H7 (cell line): ENCODE results near the gene NDN. TPM values are rescaled to one million over a fixed set of nuclear protein-coding genes. Genes with fewer than 3 reads are reported as not detected.
"Not testable (repeated sequence)": the region's sequence is repeated elsewhere in the genome, so short reads cannot be mapped to it uniquely, and the experiment has no call there.

Source experiments
- DNase-seq: peaks from one replicate; pipeline ENCODE4 v3.0.0; 2012
- H3K27me3 ChIP-seq: 2 replicates; pipeline ENCODE4 v1.6.0; 2011; ENCODE audit warnings: mild to moderate bottlenecking, low read length; ENCODE audit not compliant: control insufficient read depth, insufficient read depth
- H3K36me3 ChIP-seq: replicated peaks from 2 replicates; pipeline ENCODE4 v1.5.1; 2011; ENCODE audit warnings: low read length; ENCODE audit not compliant: control insufficient read depth, insufficient read depth
- H3K4me3 ChIP-seq: 2 replicates; pipeline ENCODE4 v1.5.1; 2011; ENCODE audit warnings: low read depth, mild to moderate bottlenecking, control low read depth, low read length, moderate library complexity; ENCODE audit not compliant: insufficient read depth
- total RNA-seq: library from RNA; depleted of rRNA; stranded (reverse); fragments of >200 nt; shearing (Covaris generic); gene quantifications from 2 replicates; pipeline ENCODE4 v1.2.3, GENCODE V29; 2014; rRNA removed

NDN gene
- 42.8 and 53.5 TPM in 2 replicates for total RNA-seq

DNA sequence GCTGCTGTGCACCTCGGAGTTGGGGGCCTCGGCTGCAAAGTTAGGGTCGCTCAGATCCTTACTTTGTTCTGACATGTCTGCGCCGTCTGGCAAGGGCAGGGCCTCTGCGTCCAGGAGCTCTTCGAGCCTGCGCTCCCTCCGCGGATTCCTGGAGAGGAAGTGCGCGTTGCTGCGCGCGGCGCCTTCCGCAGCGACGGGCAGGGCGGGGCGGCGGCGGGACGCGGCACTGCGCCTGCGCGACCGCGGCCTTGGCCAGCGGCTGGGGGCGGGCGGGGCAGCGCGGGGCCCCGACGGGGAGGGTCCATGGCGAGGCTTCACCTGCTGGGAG lies at the start of gene NDN:
TSS of gene NDN (minus strand) at position 163 of the 328 bp plus-strand sequence. CDS start at position 75, 88 bp downstream.
- Histone ChIP-seq H3K27me3 (no peaks in the 10 kb centered on the region), H3K36me3 (no peaks in the 10 kb centered on the region; the same call in 1 of the 2 replicates), H3K4me3 (peak within 1 kb of the TSS; percentile 63)
- DNase-seq = peak; percentile 90

- no peaks in the 10 kb centered on the region for H3K36me3 ChIP-seq
- H3K4me3 ChIP-seq = no peak overlapping the region
- DNase-seq = no peak
- no peaks in the 10 kb centered on the region for H3K27me3 ChIP-seq
Measured at GRCh38 chr15:23736033-23736673, 49.0 kb upstream of the NDN start.

DNA sequence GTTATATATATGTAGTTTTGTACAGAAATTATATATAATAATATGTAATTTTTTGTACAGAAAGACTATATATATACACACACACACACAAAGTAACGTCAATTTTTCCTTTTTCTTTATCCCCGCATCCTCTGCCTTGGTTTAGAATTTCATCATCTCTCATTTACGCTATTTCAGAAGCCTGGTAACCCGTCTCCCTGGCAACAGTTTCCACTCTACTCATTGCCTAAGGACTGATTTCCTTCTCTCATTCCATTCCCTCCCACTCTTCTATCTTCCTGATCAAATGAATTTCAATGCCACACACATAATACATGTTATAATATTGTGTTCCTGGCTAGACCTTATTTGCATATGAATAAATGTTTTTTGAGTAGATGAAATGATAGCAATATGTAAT lies 47.8 kb upstream of the NDN start:
- no peaks in the 10 kb centered on the region for H3K36me3 ChIP-seq
- H3K27me3 ChIP-seq = no peaks in the 10 kb centered on the region
- H3K4me3 ChIP-seq = no peak overlapping the region
- DNase-seq = no peak

GRCh38 chr15:23713874-23714656 lies 27.0 kb upstream of the NDN start:
- DNase-seq, H3K36me3 ChIP-seq, H3K27me3 ChIP-seq: not testable (repeated sequence)
- H3K4me3 ChIP-seq = peak overlapping the region; percentile 27

- Histone ChIP-seq H3K36me3 (no peaks in the 10 kb centered on the region), H3K27me3 (no peaks in the 10 kb centered on the region), H3K4me3 (no peak overlapping the region)
- no peak for DNase-seq
Measured at GRCh38 chr15:23708332-23708731, 21.2 kb upstream of the NDN start.

DNA sequence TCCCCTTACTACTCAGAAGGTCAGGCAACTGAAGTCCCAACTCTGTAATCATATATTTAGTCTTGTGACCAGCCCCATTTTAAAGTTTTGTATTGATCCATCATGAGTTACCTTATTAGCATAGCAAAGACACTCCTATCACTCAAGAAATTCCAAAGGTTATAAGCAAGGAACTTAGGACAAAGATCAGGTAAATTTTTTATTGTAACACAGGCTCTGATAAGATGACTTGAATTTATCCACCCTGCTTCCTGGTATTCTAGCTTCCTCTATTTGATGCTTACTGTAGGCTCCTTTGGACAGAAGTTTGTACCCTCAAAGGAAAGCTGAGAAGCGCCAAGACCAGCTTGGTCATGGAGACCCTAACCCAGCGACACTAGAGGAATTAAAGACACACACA lies 8.2 kb upstream of the NDN start:
- H3K4me3 ChIP-seq = no peak overlapping the region
- DNase-seq = no peak
- no peaks in the 10 kb centered on the region for H3K27me3 ChIP-seq
- H3K36me3 ChIP-seq = no peaks in the 10 kb centered on the region

GRCh38 chr15:23694592-23694991 lies 7.5 kb upstream of the NDN start:
- DNase-seq = no peak
- H3K4me3 ChIP-seq = no peak overlapping the region
- H3K27me3 ChIP-seq = no peaks in the 10 kb centered on the region
- no peaks in the 10 kb centered on the region for H3K36me3 ChIP-seq

DNA sequence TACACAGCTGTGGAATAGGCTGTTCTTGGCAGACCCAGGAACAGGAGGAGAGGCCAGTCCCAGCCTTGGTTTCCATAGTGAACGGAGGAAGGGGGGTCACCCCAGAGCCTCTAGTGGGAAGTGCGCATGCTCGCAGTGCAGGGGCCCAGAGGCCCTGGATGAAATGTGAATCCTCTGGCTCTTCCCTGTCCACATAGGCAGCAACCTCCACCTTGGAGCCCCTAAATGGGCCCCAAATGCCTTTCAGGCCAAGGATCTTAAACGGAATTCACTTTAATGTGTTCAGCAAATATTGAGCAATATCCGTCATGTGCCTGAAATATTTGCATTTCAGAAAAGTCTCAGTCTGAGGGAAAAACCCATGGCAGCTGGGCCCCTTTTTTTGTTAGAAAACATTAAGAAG lies 3.3 kb upstream of the NDN start:
- DNase-seq = peak; percentile 65
- Histone ChIP-seq H3K27me3 (no peaks in the 10 kb centered on the region), H3K36me3 (no peaks in the 10 kb centered on the region; the same call in 1 of the 2 replicates), H3K4me3 (no peak overlapping the region)

- no peak overlapping the region for H3K4me3 ChIP-seq
- no peaks in the 10 kb centered on the region for H3K27me3 ChIP-seq
- H3K36me3 ChIP-seq = no peaks in the 10 kb centered on the region; the same call in 1 of the 2 replicates
- DNase-seq = no peak
Measured at GRCh38 chr15:23690015-23690414, 2.9 kb upstream of the NDN start.

DNA sequence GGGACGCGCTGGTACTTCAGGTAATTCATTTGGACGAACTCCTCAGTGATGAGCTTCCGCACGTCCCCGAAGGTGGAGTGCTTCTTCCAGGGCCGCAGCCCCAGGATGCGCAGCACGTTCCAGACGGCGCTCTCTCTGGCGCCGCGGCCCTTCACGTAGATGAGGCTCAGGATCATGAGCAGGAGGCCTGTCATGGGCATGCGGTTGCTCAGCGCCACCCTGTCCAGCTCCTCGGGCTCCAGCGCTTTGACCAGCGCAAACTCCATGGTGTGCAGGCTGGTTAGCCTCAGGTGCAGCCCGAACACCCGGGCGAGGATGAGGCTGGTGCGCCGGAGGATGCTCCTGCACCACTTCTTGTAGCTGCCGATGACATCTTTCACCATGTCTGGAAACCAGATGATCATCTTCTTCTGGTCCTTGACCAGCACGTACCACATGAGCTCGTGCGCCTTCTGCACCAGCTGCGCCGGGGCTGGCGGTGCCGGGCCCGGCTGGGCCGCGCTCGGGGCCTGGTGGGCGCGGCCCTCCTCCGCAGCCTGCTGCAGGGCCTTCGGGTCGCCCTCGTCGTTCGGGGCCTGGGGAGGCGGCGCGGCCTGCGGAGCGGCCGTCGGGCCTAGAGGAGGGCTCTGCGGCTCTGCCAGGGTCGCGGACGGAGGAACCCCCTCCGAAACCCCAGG lies 501 bp downstream of the NDN start:
- Histone ChIP-seq H3K27me3 (no peaks in the 10 kb centered on the region), H3K4me3 (peak overlapping the region; percentile 63), H3K36me3 (no peaks in the 10 kb centered on the region; the same call in 1 of the 2 replicates)
- peak; percentile 54 for DNase-seq

- Histone ChIP-seq H3K4me3 (no peak overlapping the region), H3K36me3 (no peaks in the 10 kb centered on the region), H3K27me3 (no peaks in the 10 kb centered on the region)
- DNase-seq = no peak
Measured at GRCh38 chr15:23671481-23671880, 15.6 kb downstream of the NDN start.

DNA sequence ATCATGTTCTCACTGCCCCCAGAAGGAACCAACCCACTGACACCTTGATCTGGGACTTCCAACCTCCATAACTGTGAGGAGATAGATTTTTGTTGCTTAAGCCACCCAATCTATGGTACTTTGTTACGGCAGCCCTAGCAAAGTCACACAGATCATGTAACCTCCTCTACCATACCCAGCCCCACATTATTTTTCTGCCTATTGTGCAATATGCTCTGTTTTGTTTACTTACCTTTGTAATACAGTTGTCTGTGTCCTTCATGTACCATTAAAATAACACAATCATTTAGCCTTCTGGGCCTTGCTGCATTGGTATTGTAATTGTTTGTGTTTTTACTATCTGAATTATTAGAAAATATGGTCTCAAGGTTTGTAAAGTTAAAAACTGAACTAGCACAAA lies 16.1 kb downstream of the NDN start:
- Histone ChIP-seq H3K27me3 (no peaks in the 10 kb centered on the region), H3K36me3 (no peaks in the 10 kb centered on the region), H3K4me3 (no peak overlapping the region)
- no peak for DNase-seq

DNA sequence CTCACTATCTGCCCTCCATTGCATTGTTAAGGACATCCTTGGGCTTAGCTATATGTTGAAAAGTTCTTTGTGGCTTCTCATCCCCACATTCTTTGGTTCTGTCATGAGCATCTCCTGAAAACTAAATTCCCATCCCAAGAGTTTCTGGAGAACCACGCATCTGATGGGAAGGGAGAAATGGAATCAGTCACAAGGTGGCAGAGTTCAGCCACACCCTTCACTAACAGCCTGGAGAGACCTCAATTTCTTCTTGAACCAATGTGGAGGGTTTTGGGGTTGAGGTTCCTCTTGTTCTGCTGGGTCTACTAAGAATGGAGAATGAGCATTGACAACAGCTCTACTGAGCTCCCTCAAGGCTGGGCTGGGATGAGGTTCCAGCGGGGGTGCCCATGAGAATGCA lies 23.9 kb downstream of the NDN start:
- H3K36me3 ChIP-seq = no peaks in the 10 kb centered on the region
- DNase-seq = no peak
- no peak overlapping the region for H3K4me3 ChIP-seq
- no peaks in the 10 kb centered on the region for H3K27me3 ChIP-seq

DNA sequence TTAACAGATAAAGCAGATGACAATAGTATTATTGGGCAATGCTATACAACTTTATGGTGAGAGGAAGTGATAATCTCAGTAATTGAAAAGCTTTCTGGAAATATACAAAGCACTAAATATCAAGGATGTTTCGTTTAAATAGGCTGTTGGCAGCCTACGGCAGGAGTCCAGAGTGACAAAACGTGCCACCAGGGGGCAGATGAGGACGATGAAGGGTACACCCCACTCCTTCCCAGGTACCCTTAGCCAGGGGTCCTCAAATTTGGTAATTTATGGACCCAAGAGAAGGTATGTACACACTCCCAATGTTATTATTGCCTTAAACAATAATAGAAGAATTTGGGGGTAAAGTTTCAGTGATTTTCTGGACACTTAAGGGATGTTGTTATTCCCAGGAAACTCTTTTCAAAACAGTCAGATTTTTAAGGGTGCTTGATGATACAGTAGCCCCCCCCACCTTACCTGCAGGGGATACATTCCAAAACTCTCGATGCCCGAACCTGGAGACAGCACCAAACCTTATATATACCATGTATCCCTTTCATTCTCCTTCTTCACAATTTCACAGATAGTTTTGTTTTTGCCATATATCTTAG lies 38.1 kb downstream of the NDN start:
- H3K27me3 ChIP-seq = peaks cover 9% of the 10 kb centered on the region; the same call in 1 of the 2 replicates
- no peak overlapping the region for H3K4me3 ChIP-seq
- H3K36me3 ChIP-seq = no peaks in the 10 kb centered on the region
- DNase-seq = peak; percentile 66
